A673 (cell line): ENCODE data around the gene LBR. TPM values are rescaled to one million over a fixed set of nuclear protein-coding genes. Genes with fewer than 3 reads are reported as not detected.

Source experiments
- BruUV-seq: library from RNA; stranded (reverse); fragments of 400-500 nt; replicated peaks from 2 replicates; lab custom pipeline; 2021; lab: Mats Ljungman, UMichigan
- CTCF ChIA-PET: fragments of 300-600 bp; sonication (Branson Sonifier 250); formaldehyde crosslinking; loops from one replicate; lab custom pipeline; 2022; ENCODE audit warnings: antibody characterized with exemption; lab: Charles Lee
- POLR2A ChIA-PET: fragments of 300-600 bp; sonication (Branson Sonifier 250); formaldehyde crosslinking; loops from one replicate; lab custom pipeline; 2022; ENCODE audit warnings: antibody characterized with exemption; ENCODE audit not compliant: low non-redundant PET; lab: Charles Lee
- DNase-seq: peaks from one replicate; pipeline ENCODE4 v3.0.0-alpha.2; 2015; ENCODE audit warnings: low spot score
- H3K27ac ChIP-seq: fragments of 200-600 bp; sonication (generic); 2 replicates; pipeline ENCODE4 v1.5.1; 2016; ENCODE audit warnings: mixed run types, low read depth, mild to moderate bottlenecking, mixed read lengths, antibody characterized with exemption, low read length; ENCODE audit not compliant: poor library complexity, severe bottlenecking
- H3K27me3 ChIP-seq: fragments of 200-600 bp; sonication (generic); replicated peaks from 2 replicates; pipeline ENCODE4 v1.6.1; 2017; ENCODE audit warnings: mixed run types, low read depth, mild to moderate bottlenecking, mixed read lengths, antibody characterized with exemption, low read length; ENCODE audit not compliant: insufficient read depth, poor library complexity
- H3K36me3 ChIP-seq: fragments of 200-600 bp; sonication (generic); 2 replicates; pipeline ENCODE4 v1.6.1; 2016; ENCODE audit warnings: mixed run types, mild to moderate bottlenecking, mixed read lengths, antibody characterized with exemption, low read length; ENCODE audit not compliant: insufficient read depth, poor library complexity, severe bottlenecking
- H3K4me1 ChIP-seq: fragments of 200-600 bp; sonication (generic); 2 replicates; pipeline ENCODE4 v1.6.1; 2017; ENCODE audit warnings: mixed run types, mild to moderate bottlenecking, mixed read lengths, antibody characterized with exemption, low read length; ENCODE audit not compliant: insufficient read depth, poor library complexity, severe bottlenecking
- H3K4me3 ChIP-seq: fragments of 200-600 bp; sonication (generic); 2 replicates; pipeline ENCODE4 v1.5.1; 2016; ENCODE audit warnings: low read depth, mixed run types, mild to moderate bottlenecking, mixed read lengths, low read length; ENCODE audit not compliant: poor library complexity, severe bottlenecking
- H3K9me3 ChIP-seq: fragments of 200-600 bp; sonication (generic); 2 replicates; pipeline ENCODE4 v1.6.1; 2016; ENCODE audit warnings: mixed run types, low read depth, mild to moderate bottlenecking, mixed read lengths, antibody characterized with exemption, low read length; ENCODE audit not compliant: poor library complexity, severe bottlenecking
- EZH2 ChIP-seq: fragments of 200-600 bp; sonication (generic); IDR thresholded peaks from 2 replicates; pipeline ENCODE4 v1.6.1; 2017; ENCODE audit warnings: borderline replicate concordance, low read depth, mild to moderate bottlenecking, mixed read lengths, antibody characterized with exemption, low read length; ENCODE audit not compliant: poor library complexity, severe bottlenecking
- intact Hi-C: fragments of 100-400 bp; cut with micrococcal nuclease; formaldehyde crosslinking; loops from one replicate; pipeline ENCODE4 v1.10.0; 2022; ENCODE audit not compliant: unreplicated experiment
- total RNA-seq: library from RNA; stranded (reverse); gene quantifications from 2 replicates; pipeline ENCODE4 v1.2.3, GENCODE V29; 2021
- TF ChIP-seq, protein P1 (sequence below): fragments of 300-800, 200-600 bp; sonication (generic); conservative IDR thresholded peaks from 2 replicates; pipeline ENCODE4 v1.5.1; 2017; ENCODE audit warnings: low read depth, mild to moderate bottlenecking, antibody characterized with exemption, low read length, moderate library complexity, mixed read lengths

LBR gene
- total RNA-seq, 1 experiment from 2014 or later, result 147 TPM

DNA sequence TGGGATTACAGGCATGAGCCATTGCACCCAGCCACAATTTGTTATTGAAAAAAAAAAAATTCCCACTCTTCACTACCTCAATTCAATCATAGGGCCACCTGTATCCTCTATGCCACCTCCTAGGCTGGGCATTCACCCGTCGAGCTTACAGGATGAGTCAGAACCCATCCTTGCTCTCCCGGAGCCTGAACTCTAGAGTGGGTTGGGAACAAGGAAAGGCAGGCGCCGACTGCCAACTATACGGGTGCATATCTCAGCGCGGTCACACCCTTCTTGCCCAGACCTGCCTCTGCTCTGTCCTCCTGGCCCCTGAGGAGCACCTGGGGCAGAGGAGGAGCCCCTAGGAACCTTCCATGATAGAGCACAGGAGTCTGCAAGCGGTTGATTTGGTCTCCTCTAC, 21.4 kb upstream of the LBR start:
- no peak overlapping the region for H3K27ac ChIP-seq
- no peaks in the 10 kb centered on the region for H3K36me3 ChIP-seq
- H3K4me3 ChIP-seq, result no peak overlapping the region
- H3K4me1 ChIP-seq, result peaks cover 14% of the 10 kb centered on the region
- BruUV-seq, result no TSS peak
- CTCF ChIA-PET, result interaction anchor here (0.7 kb wide), 1 partner anchor 29 kb away, joined by 3 read pairs; no protein-coding TSS in a partner anchor
- no peak for TF ChIP-seq EZH2
- TF ChIP-seq, protein P1, sequence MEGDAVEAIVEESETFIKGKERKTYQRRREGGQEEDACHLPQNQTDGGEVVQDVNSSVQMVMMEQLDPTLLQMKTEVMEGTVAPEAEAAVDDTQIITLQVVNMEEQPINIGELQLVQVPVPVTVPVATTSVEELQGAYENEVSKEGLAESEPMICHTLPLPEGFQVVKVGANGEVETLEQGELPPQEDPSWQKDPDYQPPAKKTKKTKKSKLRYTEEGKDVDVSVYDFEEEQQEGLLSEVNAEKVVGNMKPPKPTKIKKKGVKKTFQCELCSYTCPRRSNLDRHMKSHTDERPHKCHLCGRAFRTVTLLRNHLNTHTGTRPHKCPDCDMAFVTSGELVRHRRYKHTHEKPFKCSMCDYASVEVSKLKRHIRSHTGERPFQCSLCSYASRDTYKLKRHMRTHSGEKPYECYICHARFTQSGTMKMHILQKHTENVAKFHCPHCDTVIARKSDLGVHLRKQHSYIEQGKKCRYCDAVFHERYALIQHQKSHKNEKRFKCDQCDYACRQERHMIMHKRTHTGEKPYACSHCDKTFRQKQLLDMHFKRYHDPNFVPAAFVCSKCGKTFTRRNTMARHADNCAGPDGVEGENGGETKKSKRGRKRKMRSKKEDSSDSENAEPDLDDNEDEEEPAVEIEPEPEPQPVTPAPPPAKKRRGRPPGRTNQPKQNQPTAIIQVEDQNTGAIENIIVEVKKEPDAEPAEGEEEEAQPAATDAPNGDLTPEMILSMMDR, result no peak
- no peaks in the 10 kb centered on the region for H3K9me3 ChIP-seq
- DNase-seq, result no peak
- intact Hi-C loops, result no loop called here
- POLR2A ChIA-PET, result no interaction called here
- H3K27me3 ChIP-seq, result no peaks in the 10 kb centered on the region

DNA sequence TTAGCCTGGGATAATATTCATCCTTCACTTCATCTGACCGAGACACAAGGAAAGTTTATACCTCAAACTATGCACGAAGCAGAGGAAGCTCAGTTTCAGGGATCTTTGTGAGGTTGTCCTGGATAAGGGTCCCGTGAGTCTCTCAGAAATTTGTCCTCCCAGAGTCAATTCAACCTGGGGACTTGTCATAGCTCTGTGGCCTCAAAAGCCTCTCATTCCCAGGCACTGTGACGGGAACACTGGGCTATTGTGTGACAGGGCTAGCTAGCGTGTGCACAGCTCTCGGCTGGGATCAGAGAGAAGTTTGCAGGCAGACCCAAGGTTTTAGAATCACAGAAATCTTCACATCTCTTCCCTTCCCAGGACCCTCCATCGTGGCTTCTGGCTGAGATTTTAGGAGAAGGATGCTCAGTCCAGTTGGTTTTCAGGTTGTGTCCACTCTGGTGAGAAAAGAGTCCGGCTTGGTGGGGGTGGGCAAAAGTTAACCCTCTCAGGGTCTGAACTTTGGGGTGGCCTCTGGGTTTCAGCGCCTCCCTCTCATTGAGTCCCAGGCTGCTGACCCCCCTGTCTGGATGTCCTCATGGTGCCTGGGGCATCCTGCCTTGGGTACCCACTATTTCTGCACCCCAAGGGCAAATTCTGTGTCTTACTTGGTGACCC, 20.4 kb upstream of the LBR start:
- no peak overlapping the region for H3K27ac ChIP-seq
- no peak overlapping the region for H3K4me3 ChIP-seq
- DNase-seq, result no peak
- H3K27me3 ChIP-seq, result no peaks in the 10 kb centered on the region
- intact Hi-C loops, result no loop called here
- H3K4me1 ChIP-seq, result peaks cover 15% of the 10 kb centered on the region
- BruUV-seq, result no TSS peak
- H3K36me3 ChIP-seq, result no peaks in the 10 kb centered on the region
- TF ChIP-seq, protein P1, result no peak
- TF ChIP-seq EZH2, result no peak
- CTCF ChIA-PET, result interaction anchor here (0.7 to 0.9 kb wide), 2 partner anchors 26 to 30 kb away, joined by 3 read pairs; no protein-coding TSS in a partner anchor
- POLR2A ChIA-PET, result no interaction called here
- H3K9me3 ChIP-seq, result no peaks in the 10 kb centered on the region

DNA sequence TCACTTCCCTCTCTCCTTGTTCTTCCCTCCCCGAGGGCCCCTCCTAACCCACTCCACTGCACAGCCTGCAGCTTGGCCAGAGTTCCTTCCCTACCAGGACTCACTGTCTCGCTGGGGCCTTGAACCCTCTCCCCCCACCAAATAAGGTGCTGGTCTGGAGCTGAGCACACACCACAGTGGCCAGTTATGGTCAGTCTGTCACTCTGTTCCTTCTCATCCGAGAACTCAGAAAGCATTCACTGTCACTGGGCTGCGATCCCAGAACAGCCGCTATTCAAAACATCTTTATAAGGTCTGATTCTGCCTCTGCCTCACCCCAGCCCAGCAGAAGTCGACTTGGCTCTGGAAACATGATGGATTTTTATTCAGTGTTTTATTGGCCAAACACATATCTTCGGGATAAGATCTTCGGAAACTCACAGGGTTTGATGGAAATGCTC, 19.8 kb upstream of the LBR start:
- no peak for DNase-seq
- Histone ChIP-seq H3K27me3 (no peaks in the 10 kb centered on the region), H3K9me3 (no peaks in the 10 kb centered on the region), H3K4me1 (peaks cover 20% of the 10 kb centered on the region), H3K4me3 (no peak overlapping the region), H3K36me3 (no peaks in the 10 kb centered on the region), H3K27ac (no peak overlapping the region)
- TF ChIP-seq, protein P1, result no peak
- no peak for TF ChIP-seq EZH2
- POLR2A ChIA-PET, result no interaction called here
- CTCF ChIA-PET, result interaction anchor here (0.9 kb wide), 1 partner anchor 27 kb away, joined by 3 read pairs; no protein-coding TSS in a partner anchor
- no TSS peak for BruUV-seq
- intact Hi-C loops, result no loop called here
